Neural cell (in vitro differentiated cells): Measurements from ENCODE around the gene SERPINB6.
A peak's percentile ranks its signal among the peaks of the same experiment; 100 is the strongest.
"Not testable (repeated sequence)": the region's sequence is repeated elsewhere in the genome, so short reads cannot be mapped to it uniquely, and the experiment has no call there.

Source experiments
- CTCF ChIP-seq: fragments of 450-650 bp; IDR thresholded peaks from 2 replicates; pipeline ENCODE4 v1.5.1; 2014; ENCODE audit warnings: antibody characterized with exemption, mild to moderate bottlenecking, moderate library complexity; ENCODE audit not compliant: poor library complexity, severe bottlenecking
- EP300 ChIP-seq: fragments of 450-650 bp; conservative IDR thresholded peaks from 2 replicates; pipeline ENCODE4 v1.6.1; 2014; ENCODE audit warnings: antibody characterized with exemption, mild to moderate bottlenecking, moderate library complexity; ENCODE audit not compliant: poor library complexity, severe bottlenecking
- EZH2 ChIP-seq: fragments of 200-600, 300-800 bp; shearing (Covaris generic), sonication (generic); IDR thresholded peaks from 2 replicates; pipeline ENCODE4 v1.6.1; 2014; ENCODE audit warnings: antibody characterized with exemption, low read length, borderline replicate concordance, mild to moderate bottlenecking; ENCODE audit not compliant: insufficient read depth, poor library complexity, severe bottlenecking
- POLR2AphosphoS5 ChIP-seq: IDR thresholded peaks from 2 replicates; pipeline ENCODE4 v1.6.1; 2012
- RAD21 ChIP-seq: fragments of 450-650 bp; conservative IDR thresholded peaks from 2 replicates; pipeline ENCODE4 v1.6.1; 2014; ENCODE audit warnings: antibody characterized with exemption, mild to moderate bottlenecking, moderate library complexity
- REST ChIP-seq: IDR thresholded peaks from 2 replicates; pipeline ENCODE4 v1.6.1; 2012; ENCODE audit warnings: borderline replicate concordance

GRCh38 chr6:2998249-2998997 lies 27.1 kb upstream of the SERPINB6 start:
- not testable (repeated sequence) for TF ChIP-seq REST, POLR2AphosphoS5, EP300, EZH2
- peak; percentile 80 for TF ChIP-seq CTCF
- TF ChIP-seq RAD21 = peak; percentile 71
